Measurements from ENCODE around the gene AP5Z1.
A peak's percentile ranks its signal among the peaks of the same experiment; 100 is the strongest.

AP5Z1 gene

DNA sequence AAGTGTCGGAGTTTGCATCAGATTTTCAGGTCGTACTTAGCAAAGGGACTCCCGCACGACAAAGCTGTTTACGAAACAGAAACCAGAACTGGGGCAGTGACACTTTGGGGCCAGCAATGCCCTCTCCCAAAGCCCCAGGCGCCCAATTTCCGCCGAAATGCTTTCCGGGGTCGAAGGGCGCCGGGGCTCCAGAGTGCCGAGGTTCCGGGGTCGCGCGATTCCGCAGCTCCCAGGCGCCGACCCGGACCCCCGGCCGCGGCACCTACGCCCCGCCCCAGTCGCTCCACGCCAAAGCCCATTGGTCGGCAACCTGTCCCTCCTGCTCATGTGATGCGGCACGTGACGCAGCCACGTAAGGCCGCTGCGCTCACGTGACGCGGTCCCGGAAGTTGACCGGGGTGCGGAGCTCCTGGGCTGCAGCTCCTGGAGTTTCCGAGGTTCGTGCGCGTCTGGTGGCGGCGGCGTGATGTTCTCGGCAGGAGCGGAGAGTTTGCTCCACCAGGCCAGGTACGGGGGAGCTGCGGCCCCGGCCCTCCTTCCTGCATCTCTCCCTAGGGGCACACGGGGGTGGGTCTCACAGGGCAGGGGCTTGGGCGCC lies at the start of gene AP5Z1:
Gene AP5Z1 (plus strand): TSS at position 374 of the 598 bp plus-strand sequence. CDS start 93 bp downstream, at position 467.
- no peaks in the 10 kb centered on the region for H3K27me3 ChIP-seq (replicated peaks; ENCODE audit: control insufficient read depth, insufficient read depth, low read length)
- H3K4me3 ChIP-seq (replicated peaks; ENCODE audit: low read depth, low read length) = peak within 1 kb of the TSS; percentile 85
- no peak for TF ChIP-seq CTCF (IDR thresholded peaks at IDR 0.05; ENCODE audit: insufficient read depth, low read length, poor library complexity, severe bottlenecking)
- DNase-seq (ENCODE audit: extremely low read depth, insufficient read length) = peak; percentile 98
- H3K36me3 ChIP-seq (ENCODE audit: control insufficient read depth, insufficient read depth, low read length) = peaks cover 5% of the 10 kb centered on the region

DNA sequence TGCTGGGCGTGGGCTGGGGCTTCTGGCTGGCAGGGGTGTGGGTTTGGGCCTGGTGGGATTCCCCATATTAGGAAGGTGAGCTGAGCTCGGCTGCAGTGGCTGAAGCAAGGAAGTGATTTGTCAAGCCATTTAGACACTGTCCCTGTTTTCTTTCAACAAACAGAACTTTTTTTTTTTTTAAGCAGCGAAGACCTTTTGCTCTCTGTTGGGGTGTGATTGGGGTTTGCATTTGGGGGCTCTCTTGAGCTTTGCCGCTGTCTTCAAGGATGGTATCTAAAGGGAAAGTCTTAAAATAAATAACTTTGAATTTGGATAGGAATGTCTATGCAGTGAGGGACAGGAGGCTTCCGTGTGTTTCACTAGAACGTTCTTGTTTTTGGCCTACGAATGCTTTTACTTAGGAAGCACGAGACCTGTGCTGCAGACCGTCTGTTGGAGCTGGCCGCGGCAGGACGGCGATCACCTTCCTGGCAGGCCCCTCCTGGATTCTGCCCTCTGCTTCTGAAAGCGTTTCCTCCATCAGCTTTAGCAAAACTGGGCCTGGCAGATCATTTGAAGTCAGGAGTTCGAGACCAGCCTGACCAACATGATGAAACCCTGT lies 49.5 kb upstream of the AP5Z1 start:
- DNase-seq (ENCODE audit: extremely low read depth, insufficient read length) = no peak
- peak overlapping the region; percentile 72 for H3K4me3 ChIP-seq (replicated peaks; ENCODE audit: low read depth, low read length)
- H3K27me3 ChIP-seq (replicated peaks; ENCODE audit: control insufficient read depth, insufficient read depth, low read length) = no peaks in the 10 kb centered on the region
- peaks cover 6% of the 10 kb centered on the region for H3K36me3 ChIP-seq (ENCODE audit: control insufficient read depth, insufficient read depth, low read length)
- TF ChIP-seq CTCF (IDR thresholded peaks at IDR 0.05; ENCODE audit: insufficient read depth, low read length, poor library complexity, severe bottlenecking) = no peak

- no peaks in the 10 kb centered on the region for H3K27me3 ChIP-seq (replicated peaks; ENCODE audit: control insufficient read depth, insufficient read depth, low read length)
- no peak for DNase-seq (ENCODE audit: extremely low read depth, insufficient read length)
- H3K36me3 ChIP-seq (ENCODE audit: control insufficient read depth, insufficient read depth, low read length) = peaks cover 6% of the 10 kb centered on the region
- H3K4me3 ChIP-seq (replicated peaks; ENCODE audit: low read depth, low read length) = no peak overlapping the region
- no peak for TF ChIP-seq CTCF (IDR thresholded peaks at IDR 0.05; ENCODE audit: insufficient read depth, low read length, poor library complexity, severe bottlenecking)
Observed at GRCh38 chr7:4726566-4726965, 48.9 kb upstream of the AP5Z1 start.

GRCh38 chr7:4727914-4728705 lies 47.3 kb upstream of the AP5Z1 start:
- no peaks in the 10 kb centered on the region; the same call in none of the 2 replicates for H3K36me3 ChIP-seq (ENCODE audit: control insufficient read depth, insufficient read depth, low read length)
- no peaks in the 10 kb centered on the region for H3K27me3 ChIP-seq (replicated peaks; ENCODE audit: control insufficient read depth, insufficient read depth, low read length)
- DNase-seq (ENCODE audit: extremely low read depth, insufficient read length) = no peak
- no peak for TF ChIP-seq CTCF (IDR thresholded peaks at IDR 0.05; ENCODE audit: insufficient read depth, low read length, poor library complexity, severe bottlenecking)
- H3K4me3 ChIP-seq (replicated peaks; ENCODE audit: low read depth, low read length) = no peak overlapping the region

DNA sequence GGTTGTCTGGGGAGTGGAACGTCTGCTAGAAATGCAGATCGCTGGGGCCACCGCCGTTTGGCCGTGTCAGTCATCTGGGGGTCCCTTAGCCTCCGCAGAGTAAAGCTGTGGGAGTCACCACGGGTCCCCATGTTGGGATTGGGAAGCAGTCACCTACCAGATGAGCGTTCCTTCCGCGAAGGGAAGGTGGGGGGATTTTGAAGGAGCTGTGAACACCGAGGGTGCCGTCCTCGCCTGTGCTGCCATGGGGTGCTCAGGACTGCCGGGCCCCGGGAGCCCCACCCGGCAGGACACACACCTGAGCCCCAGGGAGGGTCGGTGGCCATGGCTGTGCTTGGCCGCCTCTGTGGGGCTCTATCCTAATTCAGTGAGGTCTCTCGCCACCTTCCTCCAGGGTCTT lies 46.2 kb upstream of the AP5Z1 start:
- TF ChIP-seq CTCF (IDR thresholded peaks at IDR 0.05; ENCODE audit: insufficient read depth, low read length, poor library complexity, severe bottlenecking) = no peak
- H3K27me3 ChIP-seq (replicated peaks; ENCODE audit: control insufficient read depth, insufficient read depth, low read length) = no peaks in the 10 kb centered on the region
- no peak for DNase-seq (ENCODE audit: extremely low read depth, insufficient read length)
- no peak overlapping the region for H3K4me3 ChIP-seq (replicated peaks; ENCODE audit: low read depth, low read length)
- no peaks in the 10 kb centered on the region; the same call in none of the 2 replicates for H3K36me3 ChIP-seq (ENCODE audit: control insufficient read depth, insufficient read depth, low read length)
